ENCODE data around the gene MEOX1. TPM values are rescaled to one million over a fixed set of nuclear protein-coding genes. Genes with fewer than 3 reads are reported as not detected.

Gene MEOX1
- total RNA-seq, 1 donor from 2014 or later = not detected

DNA sequence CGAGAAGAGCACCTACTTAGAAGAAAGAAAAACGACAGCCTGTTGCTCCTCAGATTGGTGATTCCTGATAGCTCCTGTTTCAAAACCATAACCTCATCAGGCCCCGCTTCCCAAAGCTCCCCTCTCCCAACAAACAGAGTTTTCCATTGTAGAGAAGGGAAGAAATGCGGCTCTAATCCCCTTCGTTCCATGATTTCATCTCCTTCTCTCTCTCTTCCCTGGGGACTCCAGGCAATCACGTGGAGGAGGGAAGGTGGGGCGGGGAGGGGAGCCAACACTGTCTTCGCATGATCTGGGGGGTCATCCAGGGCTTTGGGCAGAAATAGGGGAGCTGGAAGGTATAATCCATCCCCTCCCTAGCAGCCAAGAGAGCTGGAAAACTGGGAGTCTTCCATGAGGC lies 43.4 kb downstream of the MEOX1 start:
- no peak for TF ChIP-seq CTCF (IDR thresholded peaks at IDR 0.05; ENCODE audit: partially characterized antibody, unreplicated experiment)
- no peaks in the 10 kb centered on the region for H3K4me1 Mint-ChIP-seq (ENCODE audit: low read depth, unreplicated experiment)
- H3K9me3 Mint-ChIP-seq (ENCODE audit: unreplicated experiment) = no peaks in the 10 kb centered on the region
- no peak overlapping the region for H3K4me3 Mint-ChIP-seq (ENCODE audit: unreplicated experiment)
- H3K27me3 Mint-ChIP-seq (ENCODE audit: unreplicated experiment) = no peaks in the 10 kb centered on the region
- no peak for DNase-seq
- no peak overlapping the region for H3K27ac Mint-ChIP-seq (ENCODE audit: unreplicated experiment)
- no peaks in the 10 kb centered on the region for H3K36me3 Mint-ChIP-seq (ENCODE audit: unreplicated experiment)

GRCh38 chr17:43616852-43617251 lies 44.9 kb downstream of the MEOX1 start:
- Mint-ChIP-seq H3K4me3 (ENCODE audit: unreplicated experiment) (no peak overlapping the region), H3K4me1 (ENCODE audit: low read depth, unreplicated experiment) (no peaks in the 10 kb centered on the region), H3K36me3 (ENCODE audit: unreplicated experiment) (peaks cover 3% of the 10 kb centered on the region), H3K9me3 (ENCODE audit: unreplicated experiment) (peaks cover 2% of the 10 kb centered on the region), H3K27me3 (ENCODE audit: unreplicated experiment) (peaks cover 1% of the 10 kb centered on the region), H3K27ac (ENCODE audit: unreplicated experiment) (no peak overlapping the region)
- no peak for TF ChIP-seq CTCF (IDR thresholded peaks at IDR 0.05; ENCODE audit: partially characterized antibody, unreplicated experiment)
- DNase-seq = no peak

DNA sequence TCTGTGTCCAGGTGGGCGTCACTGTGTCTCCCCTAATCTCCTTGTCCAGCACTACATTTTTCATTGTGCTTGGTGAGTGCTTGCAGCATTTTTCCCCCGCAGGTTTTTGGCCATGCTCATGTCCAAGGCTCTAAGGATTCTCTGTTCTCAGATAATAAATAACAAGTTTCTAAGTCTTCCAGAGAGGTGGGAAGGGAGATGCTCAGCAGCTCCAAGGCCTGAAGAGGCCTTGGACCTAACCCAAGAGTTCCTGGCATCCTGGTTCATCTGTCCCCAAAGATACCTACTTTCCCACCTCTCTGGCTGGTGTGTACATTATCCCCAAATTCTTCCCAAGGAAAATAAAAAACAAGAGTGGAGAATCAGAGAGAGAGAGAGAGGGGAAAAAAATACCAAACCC lies 45.3 kb downstream of the MEOX1 start:
- TF ChIP-seq CTCF (IDR thresholded peaks at IDR 0.05; ENCODE audit: partially characterized antibody, unreplicated experiment) = no peak
- no peaks in the 10 kb centered on the region for H3K4me1 Mint-ChIP-seq (ENCODE audit: low read depth, unreplicated experiment)
- peaks cover 1% of the 10 kb centered on the region for H3K27me3 Mint-ChIP-seq (ENCODE audit: unreplicated experiment)
- no peak overlapping the region for H3K27ac Mint-ChIP-seq (ENCODE audit: unreplicated experiment)
- no peak overlapping the region for H3K4me3 Mint-ChIP-seq (ENCODE audit: unreplicated experiment)
- no peak for DNase-seq
- peaks cover 2% of the 10 kb centered on the region for H3K9me3 Mint-ChIP-seq (ENCODE audit: unreplicated experiment)
- peaks cover 3% of the 10 kb centered on the region for H3K36me3 Mint-ChIP-seq (ENCODE audit: unreplicated experiment)

DNA sequence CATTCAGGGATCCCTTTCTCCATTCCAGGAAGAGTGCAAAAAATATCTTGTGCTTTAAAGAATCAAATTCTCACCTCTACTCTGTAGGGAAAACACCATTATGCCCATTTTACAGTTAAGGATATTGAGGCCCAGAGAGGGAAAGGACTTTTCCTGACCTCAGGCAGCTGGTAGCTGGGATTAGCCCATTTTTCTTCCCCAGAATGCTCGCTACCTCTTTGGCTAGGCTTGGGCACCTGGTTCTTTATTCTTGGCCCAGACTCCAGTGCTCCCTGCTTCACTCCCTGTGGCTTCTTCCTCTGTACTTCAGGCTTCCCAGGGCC lies 45.7 kb downstream of the MEOX1 start:
- peaks cover 3% of the 10 kb centered on the region for H3K36me3 Mint-ChIP-seq (ENCODE audit: unreplicated experiment)
- TF ChIP-seq CTCF (IDR thresholded peaks at IDR 0.05; ENCODE audit: partially characterized antibody, unreplicated experiment) = no peak
- H3K4me1 Mint-ChIP-seq (ENCODE audit: low read depth, unreplicated experiment) = no peaks in the 10 kb centered on the region
- DNase-seq = no peak
- H3K4me3 Mint-ChIP-seq (ENCODE audit: unreplicated experiment) = no peak overlapping the region
- H3K27me3 Mint-ChIP-seq (ENCODE audit: unreplicated experiment) = peaks cover 1% of the 10 kb centered on the region
- H3K27ac Mint-ChIP-seq (ENCODE audit: unreplicated experiment) = no peak overlapping the region
- peaks cover 2% of the 10 kb centered on the region for H3K9me3 Mint-ChIP-seq (ENCODE audit: unreplicated experiment)

DNA sequence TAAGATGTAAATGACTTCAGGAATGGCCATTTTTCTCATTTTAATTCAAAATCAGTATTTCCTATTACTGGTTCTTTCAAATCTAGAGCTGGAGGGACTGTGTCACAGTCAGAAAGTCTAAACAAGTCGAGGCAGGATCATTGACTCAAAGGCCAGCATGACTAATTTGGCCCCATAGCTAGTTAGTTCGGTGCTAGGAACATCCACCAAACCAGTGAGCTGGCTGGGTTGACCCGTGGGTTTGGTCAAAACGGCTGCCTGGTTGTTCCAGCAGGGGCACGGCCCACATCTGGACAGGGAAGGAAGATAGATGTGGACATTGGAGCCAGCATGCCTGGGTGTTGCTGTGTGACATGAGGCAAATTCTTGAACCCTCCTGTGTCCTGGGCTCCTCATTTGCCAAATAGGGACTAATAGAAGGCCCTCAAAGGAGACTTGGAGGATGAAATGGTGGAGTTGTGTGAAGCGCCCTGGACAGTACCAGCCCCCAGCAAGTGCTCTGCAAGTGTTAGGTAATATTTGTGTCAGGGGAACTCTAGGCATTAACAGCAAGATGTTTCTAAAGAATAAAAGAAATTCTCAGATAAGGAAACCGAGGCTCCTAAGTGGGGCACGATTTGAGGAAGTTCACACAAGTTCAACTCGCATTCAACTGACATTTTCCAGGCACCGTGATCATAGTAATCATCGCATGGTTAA lies 46.2 kb downstream of the MEOX1 start:
- Mint-ChIP-seq H3K9me3 (ENCODE audit: unreplicated experiment) (peaks cover 2% of the 10 kb centered on the region), H3K27ac (ENCODE audit: unreplicated experiment) (no peak overlapping the region), H3K36me3 (ENCODE audit: unreplicated experiment) (peaks cover 3% of the 10 kb centered on the region), H3K4me1 (ENCODE audit: low read depth, unreplicated experiment) (no peaks in the 10 kb centered on the region), H3K4me3 (ENCODE audit: unreplicated experiment) (no peak overlapping the region), H3K27me3 (ENCODE audit: unreplicated experiment) (peaks cover 1% of the 10 kb centered on the region)
- no peak for DNase-seq
- no peak for TF ChIP-seq CTCF (IDR thresholded peaks at IDR 0.05; ENCODE audit: partially characterized antibody, unreplicated experiment)
